Keratinocyte (primary cell): Measurements from ENCODE around the gene ARHGAP12.

Experiments used
- CTCF ChIP-seq, 3 experiments: IDR thresholded peaks in 1 of 3; conservative IDR thresholded peaks in 1 of 3; optimal IDR thresholded peaks in 1 of 3; 2 replicates in 2 of 3; 3 replicates in 1 of 3; pipeline versions ENCODE3 to v1.5.1; 2011; ENCODE audit warnings: low read length in 3 of 3, mild to moderate bottlenecking in 3 of 3, moderate library complexity in 2 of 3, control low read depth in 1 of 3, inconsistent platforms in 1 of 3; ENCODE audit not compliant: insufficient read depth in 2 of 3; ENCODE audit errors: extremely low read depth in 1 of 3
- EZH2 ChIP-seq: IDR thresholded peaks from one replicate; pipeline ENCODE4 v1.6.1; 2012; ENCODE audit warnings: inconsistent platforms, mild to moderate bottlenecking, low read length, moderate library complexity

GRCh38 chr10:31905586-31905985 is 23.0 kb downstream of the ARHGAP12 start:
- no peak for TF ChIP-seq CTCF (optimal IDR thresholded peaks at IDR 0.05 in 1 of 3, IDR thresholded peaks at IDR 0.05 in 1 of 3, conservative IDR thresholded peaks at IDR 0.05 in 1 of 3; ENCODE audit: extremely low read depth in 1 of 3, insufficient read depth in 2 of 3, low read length in 3 of 3)
- no peak for TF ChIP-seq EZH2
